M059J (cell line): ENCODE measurements around the gene PPP2R3A. TPM values are rescaled to one million over a fixed set of nuclear protein-coding genes. Genes with fewer than 3 reads are reported as not detected.
"Not testable (repeated sequence)": the region's sequence is repeated elsewhere in the genome, so short reads cannot be mapped to it uniquely, and the experiment has no call there.

Experiments used
- DNase-seq: peaks from one replicate; pipeline ENCODE4 v3.0.0-alpha.2; 2012; ENCODE audit warnings: low read depth
- total RNA-seq: library from RNA; depleted of rRNA; stranded (reverse); fragments of >200 nt; shearing (Covaris generic); gene quantifications from 2 replicates; pipeline ENCODE4 v1.2.3, GENCODE V29; 2014

The PPP2R3A gene
- total RNA-seq, 1 experiment from 2014 or later, result 22.2 TPM

GRCh38 chr3:136093771-136094170 is 128.2 kb downstream of the PPP2R3A start:
- DNase-seq, result no peak

DNA sequence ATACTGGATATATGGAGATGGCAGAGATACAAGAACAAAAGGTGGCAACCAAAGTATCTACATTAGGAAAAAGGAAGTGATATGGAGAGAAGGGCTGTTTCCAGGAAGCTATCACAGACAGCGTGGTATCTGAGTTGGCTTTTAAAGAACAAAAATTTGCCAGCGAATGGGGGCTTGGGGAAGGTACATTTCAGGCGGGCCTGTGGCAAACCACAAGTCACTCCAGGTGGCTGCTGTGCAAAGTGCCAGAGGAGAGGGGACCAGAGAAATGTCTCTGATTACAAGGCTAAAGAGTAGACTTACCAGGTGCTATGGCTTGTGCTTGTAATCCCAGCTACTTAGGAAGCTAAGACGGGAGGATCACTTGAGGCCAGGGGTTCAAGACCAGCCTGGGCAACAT is 139.5 kb downstream of the PPP2R3A start:
- DNase-seq, result no peak

- no peak for DNase-seq
Observed at GRCh38 chr3:136106101-136106500, 140.6 kb downstream of the PPP2R3A start.

DNA sequence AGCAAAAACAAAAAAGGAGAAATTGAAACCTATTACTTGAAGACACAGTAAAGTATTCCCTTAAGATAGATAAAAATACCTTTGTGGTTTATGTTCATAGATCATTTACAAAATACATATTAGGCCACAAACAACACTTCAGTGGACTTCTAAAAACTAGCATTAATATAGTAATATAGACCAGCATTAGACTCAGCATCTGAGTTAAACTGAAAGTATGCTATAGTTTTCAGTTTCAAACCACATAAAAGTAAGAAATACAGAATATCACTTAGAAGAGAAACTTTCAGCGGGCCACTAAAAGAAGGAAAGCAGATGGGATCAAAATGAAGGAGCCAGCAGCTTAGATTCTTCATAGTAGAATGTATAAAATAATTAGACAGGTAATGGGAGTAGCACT is 144.0 kb downstream of the PPP2R3A start:
- DNase-seq, result no peak

DNA sequence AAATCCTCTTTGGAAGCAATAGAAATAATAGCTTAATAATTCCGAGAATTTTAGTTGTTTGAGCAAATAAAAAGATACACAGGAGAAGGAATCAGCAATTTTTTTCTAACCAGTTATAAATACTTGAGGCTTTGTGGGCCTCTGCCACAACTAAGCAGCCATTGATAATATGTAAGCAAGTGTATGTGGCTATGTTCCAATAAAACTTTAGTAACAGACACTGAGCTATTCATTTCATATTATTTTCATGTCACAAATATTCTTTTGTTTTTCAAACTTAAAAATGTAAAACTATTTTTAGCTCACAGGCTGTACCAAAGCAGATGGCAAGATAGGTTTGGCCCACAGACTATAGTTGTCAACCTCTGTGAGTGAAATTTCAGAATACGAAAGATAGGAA is 145.0 kb downstream of the PPP2R3A start:
- no peak for DNase-seq

DNA sequence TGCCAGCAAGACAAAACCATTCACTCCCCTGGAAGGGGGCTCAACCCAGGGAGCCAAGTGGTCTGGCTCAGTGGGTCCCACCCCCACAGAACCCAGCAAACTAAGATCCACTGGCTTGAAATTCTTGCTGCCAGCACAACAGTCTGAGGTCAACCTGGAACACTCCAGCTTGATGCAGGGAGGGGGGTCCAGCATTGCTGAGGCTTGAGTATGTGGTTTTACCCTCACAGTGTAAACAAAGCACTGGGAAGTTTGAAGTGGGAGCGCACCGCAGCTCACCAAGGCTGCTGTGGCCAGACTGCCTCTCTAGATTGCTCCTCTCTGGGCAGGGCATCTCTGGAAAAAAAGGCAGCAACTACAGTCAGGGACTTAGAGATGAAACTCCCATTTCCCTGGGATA is 148.9 kb downstream of the PPP2R3A start:
- DNase-seq, result peak; percentile 55

- not testable (repeated sequence) for DNase-seq
Observed at GRCh38 chr3:136119332-136119731, 153.8 kb downstream of the PPP2R3A start.

GRCh38 chr3:136119783-136120182 is 154.3 kb downstream of the PPP2R3A start:
- DNase-seq, result not testable (repeated sequence)

- peak; percentile 87 for DNase-seq
Observed at GRCh38 chr3:136120373-136121348, 155.1 kb downstream of the PPP2R3A start.

DNA sequence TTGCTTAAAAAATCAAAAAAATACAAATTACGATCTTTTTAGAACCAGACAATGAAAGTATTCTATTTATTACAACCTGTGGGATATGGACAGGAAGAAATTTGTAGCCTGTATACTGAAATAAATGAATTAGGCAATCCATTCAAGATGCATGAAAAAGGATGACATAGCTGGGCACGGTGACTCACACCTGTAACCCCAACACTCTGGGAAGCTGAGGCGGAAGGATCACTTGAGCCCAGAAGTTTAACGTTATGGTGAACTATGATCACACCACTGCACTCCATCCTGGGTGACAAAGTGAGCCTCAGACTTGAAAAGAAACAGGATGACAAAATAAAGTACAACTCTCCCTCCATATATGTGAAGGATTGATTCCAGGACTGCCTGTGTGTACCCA is 156.5 kb downstream of the PPP2R3A start:
- peak; percentile 76 for DNase-seq

GRCh38 chr3:136131647-136132046 is 166.1 kb downstream of the PPP2R3A start:
- DNase-seq, result not testable (repeated sequence)

GRCh38 chr3:136134091-136134490 is 168.6 kb downstream of the PPP2R3A start:
- no peak for DNase-seq

DNA sequence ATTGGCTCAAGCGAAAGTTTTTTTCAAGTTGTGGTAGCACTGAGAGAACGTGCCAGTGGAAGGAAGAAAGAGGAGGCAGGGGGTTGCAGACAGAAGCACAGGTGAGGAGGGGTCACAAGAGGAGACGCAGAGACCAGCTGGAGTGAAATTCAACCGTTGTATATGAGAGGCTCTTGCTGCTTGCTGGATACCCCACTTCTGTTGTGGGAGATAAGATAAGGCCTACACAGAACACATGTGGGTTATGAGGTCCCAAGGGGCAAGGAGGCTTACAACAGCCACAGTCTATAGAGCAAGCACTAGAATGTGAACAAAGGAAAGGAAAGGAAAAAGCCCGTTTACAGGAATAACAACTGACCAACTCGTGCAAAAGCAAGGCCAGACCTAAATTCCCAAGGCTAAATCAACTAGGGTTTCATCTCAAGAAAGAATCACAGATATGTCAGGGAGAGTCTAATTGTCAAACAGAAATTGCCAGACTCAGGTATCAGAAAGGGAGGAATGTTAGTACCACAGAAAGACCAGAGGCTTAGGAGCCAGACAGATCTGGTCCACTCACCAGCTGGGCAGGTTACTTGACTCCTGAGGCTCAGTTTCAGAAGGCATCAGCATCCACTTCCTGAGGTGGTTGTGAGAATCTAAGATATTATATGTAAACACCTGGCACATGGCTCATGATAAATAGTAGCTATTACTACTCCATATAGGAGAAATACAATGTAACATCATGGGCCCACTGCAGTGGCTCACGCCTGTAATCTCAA is 169.7 kb downstream of the PPP2R3A start:
- no peak for DNase-seq

GRCh38 chr3:136136454-136136853 is 170.9 kb downstream of the PPP2R3A start:
- DNase-seq, result no peak

DNA sequence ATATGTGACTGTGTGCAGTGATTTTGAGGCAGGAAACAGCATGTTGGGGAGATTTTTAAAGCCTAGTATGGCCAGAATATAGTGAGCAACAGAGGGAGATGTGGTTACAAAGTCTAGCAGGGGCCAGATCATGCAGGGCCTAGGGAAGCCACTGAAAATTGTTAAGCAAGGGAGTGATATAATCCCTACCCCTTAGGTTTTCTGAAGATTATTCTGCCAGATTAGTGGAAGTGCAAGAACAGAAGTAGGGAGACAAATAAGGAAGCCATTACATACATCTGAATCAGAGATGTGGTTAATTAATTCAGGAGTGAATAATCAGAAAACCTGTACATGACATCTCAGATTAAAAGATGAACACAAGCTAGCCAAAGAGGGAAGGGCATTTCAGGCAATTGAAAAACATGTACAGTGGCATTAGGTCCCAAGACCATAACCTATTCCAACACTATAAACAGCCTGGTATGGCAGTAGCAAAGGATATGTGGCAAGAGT is 175.8 kb downstream of the PPP2R3A start:
- peak; percentile 53 for DNase-seq

DNA sequence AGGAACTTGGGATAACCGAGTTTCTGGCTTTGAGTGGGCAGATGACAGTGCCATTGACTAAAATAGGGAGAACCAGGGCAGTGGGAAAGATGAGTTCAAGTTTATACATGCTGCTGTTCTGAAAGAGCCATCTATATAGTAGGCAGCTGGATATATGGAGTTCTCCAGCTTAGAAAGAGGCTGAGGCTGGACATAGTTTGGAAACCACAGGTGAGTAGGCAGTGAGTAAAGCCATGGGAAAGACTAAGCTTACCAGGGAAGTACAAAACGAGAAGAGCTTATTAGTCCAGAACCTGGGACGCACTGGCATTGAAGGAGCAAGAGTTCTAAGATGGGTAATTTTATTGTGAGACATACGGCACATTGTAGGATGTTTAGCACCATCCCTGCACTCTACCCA is 176.4 kb downstream of the PPP2R3A start:
- DNase-seq, result peak; percentile 75

GRCh38 chr3:136142592-136142991 is 177.1 kb downstream of the PPP2R3A start:
- peak; percentile 95 for DNase-seq

DNA sequence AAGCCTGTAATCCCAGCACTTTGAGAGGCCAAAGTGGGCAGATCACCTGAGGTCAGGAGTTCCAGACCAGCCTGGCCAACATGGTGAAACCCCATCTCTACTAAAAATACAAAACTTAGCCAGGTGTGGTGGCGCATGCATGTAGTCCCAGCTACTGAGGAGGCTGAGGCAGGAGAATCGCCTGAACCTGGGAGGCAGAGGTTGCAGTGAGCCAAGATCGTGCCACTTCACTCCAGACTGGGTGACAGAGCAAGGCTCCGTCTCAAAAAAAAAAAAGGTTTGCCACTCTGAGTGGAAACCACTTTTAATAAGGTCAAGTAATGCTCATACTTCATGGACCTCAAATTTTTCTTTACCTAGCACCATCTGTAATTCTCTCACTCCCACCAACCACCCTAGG is 178.9 kb downstream of the PPP2R3A start:
- not testable (repeated sequence) for DNase-seq

GRCh38 chr3:136146981-136147729 is 181.6 kb downstream of the PPP2R3A start:
- DNase-seq, result peak; percentile 71

DNA sequence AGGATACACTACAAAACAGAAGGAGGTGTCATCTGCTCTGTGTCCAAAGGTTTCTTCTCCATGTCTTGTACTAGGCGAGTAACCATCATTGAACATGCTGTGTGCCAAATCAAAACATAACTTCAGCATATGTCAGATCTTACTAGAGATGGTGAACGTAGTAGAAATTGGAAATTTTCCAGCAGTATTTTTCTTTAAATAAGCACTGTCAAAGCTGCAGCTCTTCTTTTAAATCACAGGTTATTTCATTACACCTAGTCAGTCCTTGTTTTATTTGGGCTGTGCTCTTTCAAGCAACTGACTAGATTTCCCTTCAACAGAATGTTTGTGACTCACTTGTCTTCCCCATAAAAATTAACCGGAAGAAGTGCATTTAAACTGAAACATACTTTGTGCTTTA is 184.1 kb downstream of the PPP2R3A start:
- DNase-seq, result peak; percentile 73

DNA sequence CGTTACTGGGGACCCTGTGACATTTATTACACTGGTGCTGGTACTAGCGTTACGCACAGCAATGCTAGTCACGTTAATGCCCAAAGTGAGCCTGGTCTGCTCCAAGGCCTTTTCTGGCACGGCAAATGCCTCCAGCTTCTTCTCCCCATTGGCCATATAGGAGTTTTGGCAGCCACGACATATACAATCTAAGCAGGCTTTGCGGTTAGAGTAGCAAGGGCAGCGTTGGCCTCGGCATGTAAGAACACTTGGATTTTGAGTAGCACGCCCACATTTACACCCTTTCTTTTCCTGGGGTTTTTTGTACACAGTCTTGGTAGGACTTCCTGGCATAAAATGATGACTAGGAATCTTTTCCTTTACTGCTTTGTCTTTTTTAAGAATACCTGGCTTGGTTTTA is 185.7 kb downstream of the PPP2R3A start:
- no peak for DNase-seq
